Measurements from ENCODE around the gene PRKCE. TPM values are rescaled to one million over a fixed set of nuclear protein-coding genes. Genes with fewer than 3 reads are reported as not detected.

The PRKCE gene
- polyA plus RNA-seq, 1 of the 3 experiments (the other 2 are of a cell fraction) = 16.3 TPM

DNA sequence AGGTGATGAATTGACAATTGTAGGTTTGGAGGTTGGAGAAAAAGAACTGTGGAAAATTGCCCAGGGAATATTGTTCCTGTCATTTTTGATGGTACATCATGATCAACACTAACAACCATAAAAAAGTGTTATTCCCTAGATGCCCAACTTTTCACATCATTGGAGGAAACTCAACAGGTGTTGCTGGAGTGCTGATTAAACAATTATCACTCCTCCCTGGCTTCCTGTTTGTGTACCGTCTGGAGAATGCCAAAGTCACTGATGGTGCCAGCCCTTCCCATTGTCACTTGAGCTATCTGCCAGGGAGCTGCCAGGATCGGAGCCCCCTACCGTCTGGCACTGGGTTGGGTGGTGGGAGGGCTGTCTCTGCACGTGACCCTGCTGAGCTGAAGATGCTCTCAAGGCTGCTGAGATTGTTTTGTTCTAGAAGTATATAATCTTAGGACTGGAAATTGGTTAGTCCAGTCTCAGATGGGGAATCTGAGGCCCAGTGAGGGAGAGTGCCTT lies 156.9 kb downstream of the PRKCE start:
- CTCF ChIA-PET = interaction anchor here (0.8 to 2.6 kb wide), 2 partner anchors 12 to 30 kb away, joined by 3 to 11 read pairs; no protein-coding TSS in a partner anchor

More for the DNA sequence above, 156.9 kb downstream of the PRKCE start:
- Histone ChIP-seq H3K27ac (ENCODE audit: low read depth in 2 of 2, low read length in 1 of 2) (no peak overlapping the region), H3K9me2 (no peaks in the 10 kb centered on the region), H3K27me3 (ENCODE audit: insufficient read depth) (no peaks in the 10 kb centered on the region), H3K9me3 (no peaks in the 10 kb centered on the region), H3K36me3 (replicated peaks in 1 of 2; ENCODE audit: control insufficient read depth in 1 of 2, insufficient read depth in 2 of 2, low read length in 1 of 2) (no peaks in the 10 kb centered on the region), H2AFZ (ENCODE audit: low read depth) (no peak overlapping the region), H3K79me2 (ENCODE audit: insufficient read depth) (no peaks in the 10 kb centered on the region), H4K20me1 (ENCODE audit: insufficient read depth) (0 out of 2 replicates have a peak, but pooled peaks cover 3% of the 10 kb centered on the region), H3F3A (replicated peaks; ENCODE audit: insufficient read depth) (peaks cover 15% of the 10 kb centered on the region), H3K4me3 (ENCODE audit: low read depth in 2 of 2, low read length in 1 of 2) (no peak overlapping the region), H3K9ac (no peak overlapping the region), H3K4me1 (ENCODE audit: control insufficient read depth in 1 of 2, insufficient read depth in 2 of 2, low read depth in 1 of 2, low read length in 1 of 2) (peaks cover 10 to 23% of the 10 kb centered on the region in 2 experiments; a peak in 3 of 4 replicates), H3K4me2 (no peak overlapping the region)
- POLR2A ChIA-PET = interaction anchor here (1.4 kb wide), 1 partner anchor 158 kb away, joined by 3 read pairs; no protein-coding TSS in a partner anchor
- DNase-seq = no peak
- no peak for TF ChIP-seq MXI1 (IDR thresholded peaks at IDR 0.05; ENCODE audit: low read depth, low read length)
- no peak for TF ChIP-seq CHD2 (IDR thresholded peaks at IDR 0.05; ENCODE audit: low read length, partially characterized antibody)
- TF ChIP-seq, protein P1, sequence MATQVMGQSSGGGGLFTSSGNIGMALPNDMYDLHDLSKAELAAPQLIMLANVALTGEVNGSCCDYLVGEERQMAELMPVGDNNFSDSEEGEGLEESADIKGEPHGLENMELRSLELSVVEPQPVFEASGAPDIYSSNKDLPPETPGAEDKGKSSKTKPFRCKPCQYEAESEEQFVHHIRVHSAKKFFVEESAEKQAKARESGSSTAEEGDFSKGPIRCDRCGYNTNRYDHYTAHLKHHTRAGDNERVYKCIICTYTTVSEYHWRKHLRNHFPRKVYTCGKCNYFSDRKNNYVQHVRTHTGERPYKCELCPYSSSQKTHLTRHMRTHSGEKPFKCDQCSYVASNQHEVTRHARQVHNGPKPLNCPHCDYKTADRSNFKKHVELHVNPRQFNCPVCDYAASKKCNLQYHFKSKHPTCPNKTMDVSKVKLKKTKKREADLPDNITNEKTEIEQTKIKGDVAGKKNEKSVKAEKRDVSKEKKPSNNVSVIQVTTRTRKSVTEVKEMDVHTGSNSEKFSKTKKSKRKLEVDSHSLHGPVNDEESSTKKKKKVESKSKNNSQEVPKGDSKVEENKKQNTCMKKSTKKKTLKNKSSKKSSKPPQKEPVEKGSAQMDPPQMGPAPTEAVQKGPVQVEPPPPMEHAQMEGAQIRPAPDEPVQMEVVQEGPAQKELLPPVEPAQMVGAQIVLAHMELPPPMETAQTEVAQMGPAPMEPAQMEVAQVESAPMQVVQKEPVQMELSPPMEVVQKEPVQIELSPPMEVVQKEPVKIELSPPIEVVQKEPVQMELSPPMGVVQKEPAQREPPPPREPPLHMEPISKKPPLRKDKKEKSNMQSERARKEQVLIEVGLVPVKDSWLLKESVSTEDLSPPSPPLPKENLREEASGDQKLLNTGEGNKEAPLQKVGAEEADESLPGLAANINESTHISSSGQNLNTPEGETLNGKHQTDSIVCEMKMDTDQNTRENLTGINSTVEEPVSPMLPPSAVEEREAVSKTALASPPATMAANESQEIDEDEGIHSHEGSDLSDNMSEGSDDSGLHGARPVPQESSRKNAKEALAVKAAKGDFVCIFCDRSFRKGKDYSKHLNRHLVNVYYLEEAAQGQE (IDR thresholded peaks at IDR 0.05; ENCODE audit: low read depth, low read length) = no peak
- TF ChIP-seq, protein P2, sequence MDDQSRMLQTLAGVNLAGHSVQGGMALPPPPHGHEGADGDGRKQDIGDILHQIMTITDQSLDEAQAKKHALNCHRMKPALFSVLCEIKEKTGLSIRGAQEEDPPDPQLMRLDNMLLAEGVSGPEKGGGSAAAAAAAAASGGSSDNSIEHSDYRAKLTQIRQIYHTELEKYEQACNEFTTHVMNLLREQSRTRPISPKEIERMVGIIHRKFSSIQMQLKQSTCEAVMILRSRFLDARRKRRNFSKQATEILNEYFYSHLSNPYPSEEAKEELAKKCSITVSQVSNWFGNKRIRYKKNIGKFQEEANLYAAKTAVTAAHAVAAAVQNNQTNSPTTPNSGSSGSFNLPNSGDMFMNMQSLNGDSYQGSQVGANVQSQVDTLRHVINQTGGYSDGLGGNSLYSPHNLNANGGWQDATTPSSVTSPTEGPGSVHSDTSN (IDR thresholded peaks at IDR 0.05) = no peak
- TF ChIP-seq, protein P3, sequence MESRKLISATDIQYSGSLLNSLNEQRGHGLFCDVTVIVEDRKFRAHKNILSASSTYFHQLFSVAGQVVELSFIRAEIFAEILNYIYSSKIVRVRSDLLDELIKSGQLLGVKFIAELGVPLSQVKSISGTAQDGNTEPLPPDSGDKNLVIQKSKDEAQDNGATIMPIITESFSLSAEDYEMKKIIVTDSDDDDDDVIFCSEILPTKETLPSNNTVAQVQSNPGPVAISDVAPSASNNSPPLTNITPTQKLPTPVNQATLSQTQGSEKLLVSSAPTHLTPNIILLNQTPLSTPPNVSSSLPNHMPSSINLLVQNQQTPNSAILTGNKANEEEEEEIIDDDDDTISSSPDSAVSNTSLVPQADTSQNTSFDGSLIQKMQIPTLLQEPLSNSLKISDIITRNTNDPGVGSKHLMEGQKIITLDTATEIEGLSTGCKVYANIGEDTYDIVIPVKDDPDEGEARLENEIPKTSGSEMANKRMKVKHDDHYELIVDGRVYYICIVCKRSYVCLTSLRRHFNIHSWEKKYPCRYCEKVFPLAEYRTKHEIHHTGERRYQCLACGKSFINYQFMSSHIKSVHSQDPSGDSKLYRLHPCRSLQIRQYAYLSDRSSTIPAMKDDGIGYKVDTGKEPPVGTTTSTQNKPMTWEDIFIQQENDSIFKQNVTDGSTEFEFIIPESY (IDR thresholded peaks at IDR 0.05; ENCODE audit: borderline replicate concordance, low read depth) = no peak
- TF ChIP-seq, protein P4, sequence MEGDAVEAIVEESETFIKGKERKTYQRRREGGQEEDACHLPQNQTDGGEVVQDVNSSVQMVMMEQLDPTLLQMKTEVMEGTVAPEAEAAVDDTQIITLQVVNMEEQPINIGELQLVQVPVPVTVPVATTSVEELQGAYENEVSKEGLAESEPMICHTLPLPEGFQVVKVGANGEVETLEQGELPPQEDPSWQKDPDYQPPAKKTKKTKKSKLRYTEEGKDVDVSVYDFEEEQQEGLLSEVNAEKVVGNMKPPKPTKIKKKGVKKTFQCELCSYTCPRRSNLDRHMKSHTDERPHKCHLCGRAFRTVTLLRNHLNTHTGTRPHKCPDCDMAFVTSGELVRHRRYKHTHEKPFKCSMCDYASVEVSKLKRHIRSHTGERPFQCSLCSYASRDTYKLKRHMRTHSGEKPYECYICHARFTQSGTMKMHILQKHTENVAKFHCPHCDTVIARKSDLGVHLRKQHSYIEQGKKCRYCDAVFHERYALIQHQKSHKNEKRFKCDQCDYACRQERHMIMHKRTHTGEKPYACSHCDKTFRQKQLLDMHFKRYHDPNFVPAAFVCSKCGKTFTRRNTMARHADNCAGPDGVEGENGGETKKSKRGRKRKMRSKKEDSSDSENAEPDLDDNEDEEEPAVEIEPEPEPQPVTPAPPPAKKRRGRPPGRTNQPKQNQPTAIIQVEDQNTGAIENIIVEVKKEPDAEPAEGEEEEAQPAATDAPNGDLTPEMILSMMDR (IDR thresholded peaks at IDR 0.05) = no peak
- TF ChIP-seq, protein P5, sequence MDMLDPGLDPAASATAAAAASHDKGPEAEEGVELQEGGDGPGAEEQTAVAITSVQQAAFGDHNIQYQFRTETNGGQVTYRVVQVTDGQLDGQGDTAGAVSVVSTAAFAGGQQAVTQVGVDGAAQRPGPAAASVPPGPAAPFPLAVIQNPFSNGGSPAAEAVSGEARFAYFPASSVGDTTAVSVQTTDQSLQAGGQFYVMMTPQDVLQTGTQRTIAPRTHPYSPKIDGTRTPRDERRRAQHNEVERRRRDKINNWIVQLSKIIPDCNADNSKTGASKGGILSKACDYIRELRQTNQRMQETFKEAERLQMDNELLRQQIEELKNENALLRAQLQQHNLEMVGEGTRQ (IDR thresholded peaks at IDR 0.05; ENCODE audit: borderline replicate concordance, low read depth, low read length) = no peak
- TF ChIP-seq TEAD4 (IDR thresholded peaks at IDR 0.05; ENCODE audit: borderline replicate concordance, insufficient read depth) = no peak
- TF ChIP-seq GATA2 (CRISPR knock-in tag; IDR thresholded peaks at IDR 0.05) = no peak
- no peak for TF ChIP-seq MEF2A (IDR thresholded peaks at IDR 0.05; ENCODE audit: borderline replicate concordance, low read depth)
- WGBS (ENCODE audit: low lambda C conversion rate) = 96% methylated on average over 4 of the region's 4 CpGs

All from SK-N-SH (cell line).